Activated naive CD4-positive, alpha-beta T cell treated with anti-CD3 and anti-CD28 coated beads, Interleukin-2, amount 10 ng/mL, durations not matched to agents 7 days and 5 days (primary cell): Measurements from ENCODE around the gene PFN3.

Source experiments
- CTCF ChIA-PET: fragments of 350-600 bp; sonication (Branson Sonifier 250); formaldehyde crosslinking; loops from one replicate; lab custom pipeline; 2021; ENCODE audit warnings: antibody characterized with exemption; lab: Charles Lee
- DNase-seq: peaks from one replicate; pipeline ENCODE4 v3.0.0-alpha.2; 2020
- H3K27ac Mint-ChIP-seq: one replicate; pipeline ENCODE4 v1.8.0; 2021; ENCODE audit warnings: mild to moderate bottlenecking, moderate library complexity, mixed read lengths
- H3K27me3 Mint-ChIP-seq: one replicate; pipeline ENCODE4 v1.8.0; 2021; ENCODE audit warnings: mild to moderate bottlenecking, mixed read lengths
- H3K36me3 Mint-ChIP-seq: one replicate; pipeline ENCODE4 v1.8.0; 2021; ENCODE audit warnings: mixed read lengths
- H3K4me1 Mint-ChIP-seq: one replicate; pipeline ENCODE4 v1.8.0; 2021; ENCODE audit warnings: mixed read lengths
- H3K4me3 Mint-ChIP-seq: one replicate; pipeline ENCODE4 v1.8.0; 2021; ENCODE audit warnings: mild to moderate bottlenecking, moderate library complexity, mixed read lengths
- H3K9me3 Mint-ChIP-seq: one replicate; pipeline ENCODE4 v1.8.0; 2021; ENCODE audit warnings: mixed read lengths

The PFN3 gene

GRCh38 chr5:177405312-177405711, 4.9 kb upstream of the PFN3 start:
- H3K27me3 Mint-ChIP-seq = peaks cover 89% of the 10 kb centered on the region
- H3K4me1 Mint-ChIP-seq = peaks cover 38% of the 10 kb centered on the region
- no peak overlapping the region for H3K27ac Mint-ChIP-seq
- H3K36me3 Mint-ChIP-seq = no peaks in the 10 kb centered on the region
- no peak overlapping the region for H3K4me3 Mint-ChIP-seq
- no peaks in the 10 kb centered on the region for H3K9me3 Mint-ChIP-seq
- CTCF ChIA-PET = interaction anchor here (1.1 to 9.7 kb wide), 14 partner anchors 9 to 291 kb away, joined by 3 to 228 read pairs (median 28); partner anchors contain the start of genes GRK6, PDLIM7 and PRR7
- no peak for DNase-seq

DNA sequence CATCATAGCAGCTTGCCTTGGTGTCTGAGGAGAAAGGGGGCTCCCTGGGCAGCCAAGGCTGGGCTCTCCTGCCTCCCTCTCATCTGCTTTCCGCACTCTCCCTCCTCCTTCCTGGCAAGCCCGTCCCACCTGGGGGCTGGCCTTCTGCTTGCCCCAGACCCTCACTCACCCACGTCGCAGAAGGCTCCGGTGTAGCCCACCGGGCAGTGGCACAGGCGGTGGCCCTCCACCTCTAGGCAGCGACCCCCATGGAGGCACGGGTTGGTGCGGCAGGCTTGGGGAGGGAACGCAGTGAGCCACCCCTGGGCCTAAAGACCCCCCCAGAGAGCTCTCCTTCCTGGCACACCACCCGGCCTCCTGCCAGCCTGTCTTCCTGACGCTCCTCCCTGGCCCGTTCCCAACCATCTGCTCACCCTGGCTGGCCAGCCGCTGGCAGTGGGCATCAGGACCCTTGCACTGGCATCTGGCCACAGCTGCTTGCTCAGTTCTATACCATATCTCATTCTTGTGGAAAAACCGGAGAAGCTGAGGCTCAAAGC, 4.2 kb upstream of the PFN3 start:
- Mint-ChIP-seq H3K36me3 (no peaks in the 10 kb centered on the region), H3K9me3 (no peaks in the 10 kb centered on the region), H3K27ac (no peak overlapping the region), H3K27me3 (peaks cover 95% of the 10 kb centered on the region), H3K4me3 (peak overlapping the region; percentile 37), H3K4me1 (peaks cover 38% of the 10 kb centered on the region)
- CTCF ChIA-PET = interaction anchor here (0.6 to 9.7 kb wide), 24 partner anchors 10 to 290 kb away, joined by 3 to 228 read pairs (median 12); partner anchors contain the start of genes GRK6, PDLIM7 and PRR7
- DNase-seq = no peak

- Mint-ChIP-seq H3K36me3 (no peaks in the 10 kb centered on the region), H3K4me1 (peaks cover 38% of the 10 kb centered on the region), H3K4me3 (peak overlapping the region; percentile 71), H3K27me3 (peaks cover 95% of the 10 kb centered on the region), H3K27ac (no peak overlapping the region), H3K9me3 (no peaks in the 10 kb centered on the region)
- CTCF ChIA-PET = interaction anchor here (0.6 to 9.7 kb wide), 33 partner anchors 9 to 444 kb away, joined by 3 to 228 read pairs (median 6); partner anchors contain the start of genes GRK6, PDLIM7 and PRR7
- DNase-seq = peak; percentile 90
Observed at GRCh38 chr5:177403792-177404640, 3.6 kb upstream of the PFN3 start.

GRCh38 chr5:177403102-177403791, 2.8 kb upstream of the PFN3 start:
- CTCF ChIA-PET = interaction anchor here (0.7 to 9.7 kb wide), 28 partner anchors 9 to 443 kb away, joined by 3 to 228 read pairs (median 8); partner anchors contain the start of genes GRK6, PDLIM7, PRR7 and SLC34A1
- peak overlapping the region; percentile 71 for H3K4me3 Mint-ChIP-seq
- peaks cover 95% of the 10 kb centered on the region for H3K27me3 Mint-ChIP-seq
- no peaks in the 10 kb centered on the region for H3K36me3 Mint-ChIP-seq
- H3K27ac Mint-ChIP-seq = peak overlapping the region; percentile 49
- peak; percentile 67 for DNase-seq
- H3K9me3 Mint-ChIP-seq = no peaks in the 10 kb centered on the region
- peaks cover 38% of the 10 kb centered on the region for H3K4me1 Mint-ChIP-seq

DNA sequence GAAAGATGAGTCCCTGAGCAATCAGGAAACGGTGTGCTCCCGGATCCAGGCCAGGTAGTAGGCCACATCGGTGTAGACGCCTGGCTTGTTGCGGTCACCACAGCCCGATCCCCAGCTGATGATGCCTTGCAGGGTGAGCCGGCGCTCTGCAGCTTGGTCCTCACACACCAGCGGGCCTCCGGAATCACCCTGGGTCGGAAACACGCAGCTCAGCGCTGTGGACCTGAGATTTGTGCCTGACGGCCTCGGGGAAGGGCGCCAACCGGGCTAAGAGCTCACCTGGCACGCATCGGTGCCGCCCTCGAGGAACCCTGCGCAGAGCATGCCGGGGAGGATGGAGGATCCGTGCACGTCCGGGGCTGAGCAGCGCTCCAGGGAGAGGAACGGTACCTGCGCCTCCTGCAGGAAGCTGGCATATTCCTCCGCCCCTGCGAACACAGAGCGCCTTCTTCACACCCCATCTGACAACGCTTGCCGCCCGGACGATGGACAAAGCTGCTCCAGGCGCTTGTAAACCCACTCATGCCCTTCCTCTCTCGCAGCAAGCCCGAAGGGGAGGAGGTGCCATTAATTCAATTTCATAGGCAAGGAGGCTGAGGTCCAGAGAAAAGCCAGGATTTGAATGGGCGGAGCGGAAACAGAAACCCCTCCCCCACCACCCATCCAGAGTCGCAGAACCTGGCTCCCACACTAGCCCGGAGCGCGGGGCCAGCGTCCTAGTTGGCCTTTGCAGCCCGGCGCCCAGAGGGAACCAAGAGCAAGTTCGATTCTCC, 2.0 kb upstream of the PFN3 start:
- Mint-ChIP-seq H3K4me1 (peaks cover 38% of the 10 kb centered on the region), H3K9me3 (no peaks in the 10 kb centered on the region), H3K36me3 (no peaks in the 10 kb centered on the region), H3K27ac (no peak overlapping the region), H3K4me3 (peak overlapping the region; percentile 71), H3K27me3 (peaks cover 95% of the 10 kb centered on the region)
- CTCF ChIA-PET = interaction anchor here (0.8 to 9.7 kb wide), 25 partner anchors 10 to 288 kb away, joined by 3 to 228 read pairs (median 8); partner anchors contain the start of genes GRK6, LMAN2, PDLIM7 and PRR7
- peak; percentile 83 for DNase-seq

DNA sequence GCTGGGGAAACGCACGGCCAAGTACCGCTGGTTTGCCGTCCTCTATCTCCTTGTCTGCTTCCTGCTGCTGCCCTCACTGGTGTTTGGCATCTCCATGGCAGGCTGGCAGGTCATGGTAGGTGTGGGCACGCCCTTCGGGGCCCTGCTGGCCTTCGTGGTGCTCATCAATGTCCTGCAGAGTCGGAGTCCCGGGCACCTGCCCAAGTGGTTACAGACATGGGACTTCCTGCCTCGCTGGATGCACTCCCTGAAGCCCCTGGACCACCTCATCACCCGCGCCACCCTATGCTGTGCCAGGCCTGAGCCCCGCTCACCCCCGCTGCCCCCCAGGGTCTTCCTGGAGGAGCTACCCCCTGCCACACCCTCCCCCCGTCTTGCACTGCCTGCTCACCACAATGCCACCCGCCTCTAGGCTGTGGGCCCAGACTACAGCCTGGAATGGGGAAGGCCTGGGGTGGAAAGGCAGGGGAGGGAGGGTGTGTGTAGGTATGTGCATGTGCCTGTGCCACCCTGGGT, 2.5 kb downstream of the PFN3 start:
- CTCF ChIA-PET = interaction anchor here (0.6 to 2.4 kb wide), 3 partner anchors 27 to 59 kb away, joined by 3 to 9 read pairs (median 3); no protein-coding TSS in a partner anchor
- Mint-ChIP-seq H3K27me3 (peaks cover 94% of the 10 kb centered on the region), H3K9me3 (no peaks in the 10 kb centered on the region), H3K27ac (no peak overlapping the region), H3K36me3 (no peaks in the 10 kb centered on the region), H3K4me1 (peaks cover 15% of the 10 kb centered on the region), H3K4me3 (no peak overlapping the region)
- no peak for DNase-seq

DNA sequence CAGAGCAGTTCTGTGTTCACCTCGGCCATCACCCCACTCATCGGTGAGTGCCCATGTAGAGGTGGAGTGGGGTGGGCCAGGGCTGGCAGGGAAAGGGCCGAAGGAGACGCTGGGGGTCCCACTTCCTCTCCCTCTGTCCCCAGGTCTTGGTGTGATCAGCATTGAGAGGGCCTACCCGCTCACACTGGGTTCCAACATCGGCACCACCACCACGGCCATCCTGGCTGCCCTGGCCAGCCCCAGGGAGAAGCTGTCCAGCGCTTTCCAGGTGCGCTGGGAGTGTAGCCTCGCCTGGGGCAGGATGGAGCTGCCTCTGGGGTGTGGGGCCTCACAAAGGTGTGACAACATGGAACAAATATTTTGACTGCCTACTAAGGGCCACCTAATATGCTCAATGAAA, 3.7 kb downstream of the PFN3 start:
- Mint-ChIP-seq H3K27me3 (peaks cover 88% of the 10 kb centered on the region), H3K27ac (no peak overlapping the region), H3K4me1 (peaks cover 3% of the 10 kb centered on the region), H3K4me3 (no peak overlapping the region), H3K36me3 (no peaks in the 10 kb centered on the region), H3K9me3 (no peaks in the 10 kb centered on the region)
- DNase-seq = no peak
- CTCF ChIA-PET = interaction anchor here (1.4 to 2.4 kb wide), 2 partner anchors 57 to 60 kb away, joined by 3 to 9 read pairs; no protein-coding TSS in a partner anchor

GRCh38 chr5:177396078-177396477, 4.4 kb downstream of the PFN3 start:
- Mint-ChIP-seq H3K27me3 (peaks cover 80% of the 10 kb centered on the region), H3K9me3 (no peaks in the 10 kb centered on the region), H3K27ac (no peak overlapping the region), H3K4me3 (no peak overlapping the region), H3K36me3 (no peaks in the 10 kb centered on the region), H3K4me1 (peaks cover 8% of the 10 kb centered on the region)
- CTCF ChIA-PET = no interaction called here
- DNase-seq = no peak

DNA sequence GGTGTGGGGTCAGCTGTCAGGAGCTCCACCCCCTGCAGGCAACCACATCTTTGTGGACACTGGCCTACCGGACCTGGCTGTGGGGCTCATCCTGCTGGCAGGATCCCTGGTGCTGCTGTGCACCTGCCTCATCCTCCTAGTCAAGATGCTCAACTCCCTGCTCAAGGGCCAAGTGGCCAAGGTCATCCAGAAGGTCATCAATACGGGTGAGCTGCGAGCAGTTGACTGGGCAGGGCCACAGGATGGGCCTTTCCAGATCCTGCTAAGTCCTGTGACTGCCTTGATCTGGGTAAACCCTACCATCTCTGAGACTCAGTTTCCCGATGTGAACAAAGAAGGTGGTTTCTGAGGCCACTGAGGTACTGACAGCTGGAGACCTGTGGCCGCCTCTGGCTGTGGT, 6.5 kb downstream of the PFN3 start:
- no peak overlapping the region for H3K4me3 Mint-ChIP-seq
- no peaks in the 10 kb centered on the region for H3K36me3 Mint-ChIP-seq
- H3K4me1 Mint-ChIP-seq = peaks cover 29% of the 10 kb centered on the region
- peaks cover 74% of the 10 kb centered on the region for H3K27me3 Mint-ChIP-seq
- H3K9me3 Mint-ChIP-seq = no peaks in the 10 kb centered on the region
- H3K27ac Mint-ChIP-seq = no peak overlapping the region
- DNase-seq = no peak
- CTCF ChIA-PET = interaction anchor here (1.3 to 8.7 kb wide), 3 partner anchors 9 to 59 kb away, joined by 4 to 177 read pairs (median 119); partner anchors contain the start of gene PFN3

- peaks cover 67% of the 10 kb centered on the region for H3K27me3 Mint-ChIP-seq
- peaks cover 36% of the 10 kb centered on the region for H3K4me1 Mint-ChIP-seq
- DNase-seq = no peak
- CTCF ChIA-PET = interaction anchor here (1.3 to 8.9 kb wide), 5 partner anchors 10 to 107 kb away, joined by 4 to 177 read pairs (median 114); partner anchors contain the start of genes PDLIM7 and PFN3
- no peaks in the 10 kb centered on the region for H3K36me3 Mint-ChIP-seq
- H3K9me3 Mint-ChIP-seq = no peaks in the 10 kb centered on the region
- H3K27ac Mint-ChIP-seq = no peak overlapping the region
- no peak overlapping the region for H3K4me3 Mint-ChIP-seq
Observed at GRCh38 chr5:177393206-177393765, 7.2 kb downstream of the PFN3 start.

DNA sequence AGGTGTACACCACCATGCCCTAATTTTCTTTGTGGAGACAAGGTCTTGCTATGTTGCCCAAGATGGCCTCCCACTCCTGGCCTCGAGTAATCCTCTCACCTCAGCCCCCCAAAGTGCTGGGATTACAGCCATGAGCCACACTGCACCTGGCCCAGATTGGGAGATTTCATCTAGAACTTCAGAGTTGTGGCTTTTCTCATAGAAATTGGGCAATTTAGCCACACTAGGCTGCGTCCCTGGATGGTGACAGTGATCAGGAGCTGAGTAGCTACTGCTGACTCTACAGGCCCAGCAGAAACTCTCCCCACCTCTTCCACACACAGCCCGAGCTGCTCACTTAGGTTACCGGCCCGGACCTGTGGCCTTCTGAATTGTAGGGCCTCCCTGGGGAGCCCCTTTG, 7.7 kb downstream of the PFN3 start:
- DNase-seq = no peak
- peaks cover 65% of the 10 kb centered on the region for H3K27me3 Mint-ChIP-seq
- CTCF ChIA-PET = interaction anchor here (1.5 to 8.9 kb wide), 5 partner anchors 10 to 108 kb away, joined by 3 to 177 read pairs (median 114); partner anchors contain the start of genes PDLIM7 and PFN3
- H3K4me3 Mint-ChIP-seq = no peak overlapping the region
- H3K27ac Mint-ChIP-seq = no peak overlapping the region
- peaks cover 40% of the 10 kb centered on the region for H3K4me1 Mint-ChIP-seq
- H3K36me3 Mint-ChIP-seq = no peaks in the 10 kb centered on the region
- H3K9me3 Mint-ChIP-seq = no peaks in the 10 kb centered on the region

- peak overlapping the region; percentile 92 for H3K27ac Mint-ChIP-seq
- no peaks in the 10 kb centered on the region for H3K36me3 Mint-ChIP-seq
- CTCF ChIA-PET = interaction anchor here (0.6 to 8.9 kb wide), 48 partner anchors 12 to 282 kb away, joined by 3 to 177 read pairs (median 5); partner anchors contain the start of genes LMAN2, MXD3, PDLIM7 and PFN3
- peak; percentile 93 for DNase-seq
- H3K4me3 Mint-ChIP-seq = peak overlapping the region; percentile 8
- H3K9me3 Mint-ChIP-seq = no peaks in the 10 kb centered on the region
- H3K4me1 Mint-ChIP-seq = peaks cover 42% of the 10 kb centered on the region
- H3K27me3 Mint-ChIP-seq = peaks cover 56% of the 10 kb centered on the region
Observed at GRCh38 chr5:177390363-177391300, 9.8 kb downstream of the PFN3 start.
